SH-SY5Y (cell line): ENCODE measurements around the gene CALHM3.

Experiments
- GATA2 ChIP-seq: IDR thresholded peaks from 2 replicates; pipeline ENCODE4 v1.6.1; 2011; ENCODE audit warnings: mild to moderate bottlenecking, low read depth, low read length
- GATA3 ChIP-seq: IDR thresholded peaks from 2 replicates; pipeline ENCODE4 v1.6.1; 2011; ENCODE audit warnings: low read depth, mild to moderate bottlenecking, low read length, moderate library complexity

GRCh38 chr10:103455235-103455634 is 23.8 kb downstream of the CALHM3 start:
- TF ChIP-seq GATA3: no peak
- TF ChIP-seq GATA2: no peak
